Endothelial cell of umbilical vein (primary cell): ENCODE data around the gene GLTP. TPM values are rescaled to one million over a fixed set of nuclear protein-coding genes. Genes with fewer than 3 reads are reported as not detected.

Experiments used
- BruUV-seq: library from RNA; stranded (reverse); fragments of 400-500 nt; replicated peaks from 2 replicates; lab custom pipeline; 2021; lab: Mats Ljungman, UMichigan
- CTCF ChIA-PET: fragments of 300-600, 350-600 bp; sonication (Branson Sonifier 250); formaldehyde crosslinking; loops from one replicate; lab custom pipeline; 2021; ENCODE audit warnings: antibody characterized with exemption, inconsistent platforms; lab: Charles Lee
- POLR2A ChIA-PET: fragments of 300-600, 350-600 bp; sonication (Branson Sonifier 250); formaldehyde crosslinking; loops from one replicate; lab custom pipeline; 2021; ENCODE audit warnings: antibody characterized with exemption, inconsistent platforms; lab: Charles Lee
- DNase-seq: peaks from one replicate; pipeline ENCODE4 v3.0.0-alpha.2; 2011; ENCODE audit warnings: low read depth, low spot score
- FAIRE-seq: peaks from 2 replicates; lab custom pipeline; 2011; peaks lifted over from hg19 to GRCh38; lab: Jason Lieb, UNC
- H2AFZ ChIP-seq: 2 replicates; pipeline ENCODE4 v1.6.0; 2012; ENCODE audit warnings: low read depth, low read length, control low read depth, inconsistent platforms
- H3K27ac ChIP-seq: 2 replicates; pipeline ENCODE4 v1.5.1; 2011; ENCODE audit warnings: low read depth, mild to moderate bottlenecking, control low read depth, low read length, moderate library complexity; ENCODE audit not compliant: insufficient read depth
- H3K27me3 ChIP-seq, 2 experiments: 2 replicates each; pipeline versions ENCODE4 v1.6.0 to v1.6.1; 2011; ENCODE audit warnings: low read length in 2 of 2, mixed read lengths in 1 of 2; ENCODE audit not compliant: control insufficient read depth in 2 of 2, insufficient read depth in 2 of 2
- H3K36me3 ChIP-seq, 2 experiments: 2 replicates in 1 of 2; 3 replicates in 1 of 2; pipeline ENCODE4 v1.5.1; 2011; ENCODE audit warnings: low read length in 2 of 2, mild to moderate bottlenecking in 1 of 2, moderate library complexity in 1 of 2; ENCODE audit not compliant: control insufficient read depth in 2 of 2, insufficient read depth in 2 of 2; ENCODE audit errors: extremely low read depth in 1 of 2
- H3K4me1 ChIP-seq: 3 replicates; pipeline ENCODE4 v1.5.1; 2011; ENCODE audit warnings: mild to moderate bottlenecking, low read length; ENCODE audit not compliant: control insufficient read depth, insufficient read depth; ENCODE audit errors: extremely low read depth
- H3K4me2 ChIP-seq: 2 replicates; pipeline ENCODE4 v1.6.1; 2011; ENCODE audit warnings: low read length, control low read depth, mixed read lengths; ENCODE audit not compliant: insufficient read depth
- H3K4me3 ChIP-seq, 3 experiments: fragments of 200-600 bp in 1 of 3; sonication (generic), shearing (Covaris generic) in 1 of 3; replicated peaks in 1 of 3; 2 replicates each; pipeline ENCODE4 v1.5.1; 2011 to 2016; ENCODE audit warnings: control low read depth in 3 of 3, low read length in 3 of 3, mild to moderate bottlenecking in 2 of 3, inconsistent platforms in 1 of 3, low read depth in 1 of 3, moderate library complexity in 1 of 3; ENCODE audit not compliant: insufficient read depth in 1 of 3
- H3K79me2 ChIP-seq: 2 replicates; pipeline ENCODE4 v1.6.0; 2012; ENCODE audit warnings: low read length, inconsistent platforms; ENCODE audit not compliant: control insufficient read depth, insufficient read depth
- H3K9ac ChIP-seq: replicated peaks from 2 replicates; pipeline ENCODE3; 2011; ENCODE audit warnings: low read length, control low read depth; ENCODE audit not compliant: insufficient read depth; ENCODE audit errors: extremely low read depth
- H3K9me1 ChIP-seq: replicated peaks from 3 replicates; pipeline ENCODE4 v1.6.0; 2011; ENCODE audit warnings: mild to moderate bottlenecking, low read length; ENCODE audit not compliant: control insufficient read depth, insufficient read depth; ENCODE audit errors: extremely low read depth
- H3K9me3 ChIP-seq: replicated peaks from 2 replicates; pipeline ENCODE4 v1.5.1; 2012; ENCODE audit warnings: low read length, inconsistent platforms; ENCODE audit not compliant: control insufficient read depth, insufficient read depth
- H4K20me1 ChIP-seq: replicated peaks from 2 replicates; pipeline ENCODE3; 2011; ENCODE audit warnings: mild to moderate bottlenecking, low read length; ENCODE audit not compliant: control insufficient read depth, insufficient read depth; ENCODE audit errors: extremely low read depth
- CTCF ChIP-seq, 2 donors: IDR thresholded peaks; 1 replicate in 1 of 2; 2 replicates in 1 of 2; pipeline ENCODE4 v1.5.1; 2011; ENCODE audit warnings: low read length in 2 of 2, mild to moderate bottlenecking in 2 of 2, moderate library complexity in 2 of 2, control low read depth in 1 of 2, inconsistent platforms in 1 of 2, low read depth in 1 of 2; ENCODE audit not compliant: insufficient read depth in 1 of 2; ENCODE audit errors: extremely low read depth in 1 of 2
- EZH2 ChIP-seq: IDR thresholded peaks from 2 replicates; pipeline ENCODE4 v1.6.1; 2012; ENCODE audit warnings: borderline replicate concordance, low read depth, mild to moderate bottlenecking, moderate library complexity, low read length, inconsistent platforms; ENCODE audit not compliant: severe bottlenecking
- FOS ChIP-seq: IDR thresholded peaks from 2 replicates; pipeline ENCODE4 v1.6.1; 2011; ENCODE audit warnings: mild to moderate bottlenecking, low read length, moderate library complexity, borderline replicate concordance; ENCODE audit not compliant: insufficient read depth
- GATA2 ChIP-seq: IDR thresholded peaks from 2 replicates; pipeline ENCODE4 v1.7.0; 2011; ENCODE audit warnings: low read depth, mild to moderate bottlenecking, moderate library complexity, mixed read lengths, low read length; ENCODE audit not compliant: insufficient read length, insufficient read depth
- JUN ChIP-seq: IDR thresholded peaks from 2 replicates; pipeline ENCODE4 v1.6.1; 2011; ENCODE audit warnings: borderline replicate concordance, low read depth; ENCODE audit not compliant: insufficient read length, insufficient read depth
- MYC ChIP-seq: IDR thresholded peaks from one replicate; pipeline ENCODE4 v1.6.1; 2011; ENCODE audit warnings: mild to moderate bottlenecking, low read depth, low read length
- POLR2AphosphoS5 ChIP-seq: IDR thresholded peaks from 2 replicates; pipeline ENCODE4 v1.6.1; 2012; ENCODE audit warnings: low read depth, mild to moderate bottlenecking, control low read depth, low read length, moderate library complexity; ENCODE audit not compliant: insufficient read depth
- dilution Hi-C: fragments of 300-500 bp; cut with MboI; formaldehyde crosslinking; loops from one replicate; pipeline ENCODE4 v1.15.0; 2019; ENCODE audit warnings: low sequenced_read_pairs; ENCODE audit not compliant: extremely low pct_ligation_motif_present
- intact Hi-C: fragments of 100-400 bp; cut with micrococcal nuclease; formaldehyde crosslinking; loops from one replicate; pipeline ENCODE4 v1.10.0; 2022
- polyA plus RNA-seq, 4 experiments: library from polyadenylated mRNA; depleted of rRNA in 3 of 4; stranded (reverse) in 3 of 4; unstranded in 1 of 4; fragments of >200 nt; gene quantifications; 2 replicates each; pipeline versions ENCODE4 v1.2.1 to v1.2.3, GENCODE V29; 2011 to 2012; ENCODE audit warnings: missing spikeins in 1 of 4
- total RNA-seq: library from RNA; stranded (reverse); gene quantifications from 2 replicates; pipeline ENCODE4 v1.2.3, GENCODE V29; 2021
- TF ChIP-seq, protein P1 (sequence below): IDR thresholded peaks from 2 replicates; pipeline ENCODE4 v1.6.1; 2011; ENCODE audit not compliant: insufficient read depth, insufficient read length

The GLTP gene
- total and polyA plus RNA-seq, 2 donors (not counting 3 experiments of a cell fraction or from before 2014, with no cell fraction given), result 21.5 to 46.6 TPM

GRCh38 chr12:109842021-109842420, 38.3 kb downstream of the GLTP start:
- Histone ChIP-seq H3K27ac (no peak overlapping the region), H2AFZ (no peak overlapping the region), H3K27me3 (no peaks in the 10 kb centered on the region), H3K4me2 (no peak overlapping the region), H3K4me1 (peaks cover 22% of the 10 kb centered on the region), H3K9me3 (no peaks in the 10 kb centered on the region), H3K36me3 (no peaks in the 10 kb centered on the region), H3K9ac (no peak overlapping the region), H3K4me3 (no peak overlapping the region), H4K20me1 (no peaks in the 10 kb centered on the region), H3K9me1 (no peaks in the 10 kb centered on the region), H3K79me2 (no peaks in the 10 kb centered on the region)
- intact Hi-C loops, result no loop called here
- POLR2A ChIA-PET, result no interaction called here
- FAIRE-seq, result no peak
- dilution Hi-C loops, result no loop called here
- DNase-seq, result no peak
- CTCF ChIA-PET, result interaction anchor here (1.3 to 6.0 kb wide), 2 partner anchors 11 to 36 kb away, joined by 6 to 159 read pairs; no protein-coding TSS in a partner anchor
- BruUV-seq, result no TSS peak
- TF ChIP-seq MYC (no peak), JUN (no peak), POLR2AphosphoS5 (no peak), CTCF (IDR thresholded peaks at IDR 0.05; ENCODE audit: extremely low read depth in 1 of 2, insufficient read depth in 1 of 2, low read depth in 1 of 2, low read length in 2 of 2) (no peak), EZH2 (no peak), FOS (no peak), GATA2 (no peak)
- TF ChIP-seq, protein P1, sequence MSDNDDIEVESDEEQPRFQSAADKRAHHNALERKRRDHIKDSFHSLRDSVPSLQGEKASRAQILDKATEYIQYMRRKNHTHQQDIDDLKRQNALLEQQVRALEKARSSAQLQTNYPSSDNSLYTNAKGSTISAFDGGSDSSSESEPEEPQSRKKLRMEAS, result no peak
